Gastrocnemius medialis (tissue), 4 donors: ENCODE results near the gene UMAD1. TPM values are rescaled to one million over a fixed set of nuclear protein-coding genes. Genes with fewer than 3 reads are reported as not detected.

Experiments used
- ATAC-seq, 2 donors: fragments of 150-250 bp; one replicate each; pipeline ENCODE4 v1.9.1; 2016
- DNase-seq, 2 donors: peaks; one replicate each; pipeline ENCODE4 v3.0.0-alpha.2; 2019
- H3K27ac ChIP-seq, 4 donors: fragments of 200-600 bp; sonication (generic); 1 replicate in 1 of 4; 2 replicates in 3 of 4; pipeline ENCODE4 v1.5.1; 2016 to 2018; ENCODE audit warnings: mild to moderate bottlenecking in 2 of 4, moderate library complexity in 1 of 4
- H3K27me3 ChIP-seq, 3 donors: fragments of 200-600 bp; sonication (generic) in 2 of 3; 1 replicate in 1 of 3; 2 replicates in 2 of 3; pipeline versions ENCODE4 v1.5.1 to v1.6.0; 2016 to 2019; ENCODE audit warnings: mild to moderate bottlenecking in 1 of 3, moderate library complexity in 1 of 3
- H3K36me3 ChIP-seq, 2 donors: fragments of 200-600 bp; sonication (generic) in 1 of 2; one replicate each; pipeline ENCODE4 v1.5.1; 2017 to 2018
- H3K4me1 ChIP-seq, 2 donors: fragments of 200-600 bp; sonication (generic) in 1 of 2; one replicate each; pipeline ENCODE4 v1.5.1; 2016 to 2017; ENCODE audit warnings: mild to moderate bottlenecking in 2 of 2
- H3K4me3 ChIP-seq, 4 donors: fragments of 200-600 bp; sonication (generic) in 3 of 4; 1 replicate in 1 of 4; 2 replicates in 3 of 4; pipeline ENCODE4 v1.5.1; 2016 to 2019; ENCODE audit warnings: mild to moderate bottlenecking in 2 of 4
- H3K9me3 ChIP-seq, 3 donors: fragments of 200-600 bp; sonication (generic) in 2 of 3; 1 replicate in 1 of 3; 2 replicates in 2 of 3; pipeline ENCODE4 v1.5.1; 2016 to 2019
- CTCF ChIP-seq, 5 experiments: fragments of 450-650 bp in 3 of 5; fragments of 200-600 bp in 2 of 5; sonication (generic) in 2 of 5; IDR thresholded peaks in 4 of 5; conservative IDR thresholded peaks in 1 of 5; 1 replicate in 4 of 5; 2 replicates in 1 of 5; pipeline ENCODE4 v1.5.1; 2016 to 2019; ENCODE audit warnings: antibody characterized with exemption in 5 of 5, mild to moderate bottlenecking in 3 of 5, moderate library complexity in 3 of 5
- POLR2A ChIP-seq, 2 donors: fragments of 450-650 bp; IDR thresholded peaks; one replicate each; pipeline ENCODE4 v1.6.1; 2017; ENCODE audit warnings: antibody characterized with exemption in 2 of 2, mild to moderate bottlenecking in 2 of 2, moderate library complexity in 2 of 2
- in situ Hi-C, 4 donors: fragments of 200-750 bp; cut with MboI; loops; one replicate each; pipeline versions ENCODE4 v1.15.0 to v1.8.0; 2017; ENCODE audit warnings: low sequenced_read_pairs in 4 of 4
- intact Hi-C: fragments of 100-400 bp; cut with DNase I; formaldehyde crosslinking; loops from one replicate; pipeline ENCODE4 v1.15.1; 2023; ENCODE audit warnings: low total_unique reads
- total RNA-seq, 4 donors: library from RNA; depleted of rRNA; stranded (reverse); fragments of >200 nt; gene quantifications; one replicate each; pipeline versions ENCODE4 v1.1.0 to v1.2.3, GENCODE V29; 2016

The UMAD1 gene
- total RNA-seq, 4 donors from 2014 or later, result 10.2 to 16.0 (median 11.1) TPM

DNA sequence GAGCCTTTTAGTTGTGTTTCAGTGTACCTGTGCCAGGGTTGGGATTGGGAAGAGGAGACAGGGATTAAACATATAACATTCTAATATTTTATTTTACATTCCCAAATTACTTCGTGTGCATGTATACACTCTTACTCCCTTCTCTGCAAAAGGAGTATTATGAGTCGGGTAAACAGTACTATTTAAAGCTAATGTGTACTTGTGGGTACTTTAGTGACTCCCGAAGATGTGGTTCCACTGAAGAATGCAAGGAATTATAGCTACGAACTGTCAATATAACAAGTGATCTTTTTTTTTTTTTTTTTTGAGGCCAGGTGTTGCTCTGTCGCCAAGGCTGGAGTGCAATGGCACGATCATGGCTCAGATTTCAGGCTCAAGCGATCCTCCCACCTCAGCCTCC is 200.5 kb downstream of the UMAD1 start:
- no peak for DNase-seq
- no peak overlapping the region for H3K27ac ChIP-seq
- intact Hi-C loops, result no loop called here
- no peak for ATAC-seq
- H3K36me3 ChIP-seq, result no peaks in the 10 kb centered on the region
- in situ Hi-C loops, result no loop called here
- H3K9me3 ChIP-seq, result no peaks in the 10 kb centered on the region
- H3K4me1 ChIP-seq, result no peaks in the 10 kb centered on the region
- H3K27me3 ChIP-seq, result no peaks in the 10 kb centered on the region
- no peak for TF ChIP-seq CTCF (IDR thresholded peaks at IDR 0.05 in 4 of 5, conservative IDR thresholded peaks at IDR 0.05 in 1 of 5)
- TF ChIP-seq POLR2A (IDR thresholded peaks at IDR 0.05), result no peak
- no peak overlapping the region for H3K4me3 ChIP-seq

GRCh38 chr7:7843240-7843639 is 202.7 kb downstream of the UMAD1 start:
- no peaks in the 10 kb centered on the region for H3K9me3 ChIP-seq
- H3K4me3 ChIP-seq, result no peak overlapping the region
- TF ChIP-seq CTCF (IDR thresholded peaks at IDR 0.05 in 4 of 5, conservative IDR thresholded peaks at IDR 0.05 in 1 of 5) (no peak), POLR2A (IDR thresholded peaks at IDR 0.05) (no peak)
- DNase-seq (no peak), ATAC-seq (no peak)
- no peaks in the 10 kb centered on the region for H3K36me3 ChIP-seq
- intact Hi-C loops, result no loop called here
- H3K27ac ChIP-seq, result no peak overlapping the region
- H3K4me1 ChIP-seq, result no peaks in the 10 kb centered on the region
- in situ Hi-C loops, result no loop called here
- no peaks in the 10 kb centered on the region for H3K27me3 ChIP-seq

DNA sequence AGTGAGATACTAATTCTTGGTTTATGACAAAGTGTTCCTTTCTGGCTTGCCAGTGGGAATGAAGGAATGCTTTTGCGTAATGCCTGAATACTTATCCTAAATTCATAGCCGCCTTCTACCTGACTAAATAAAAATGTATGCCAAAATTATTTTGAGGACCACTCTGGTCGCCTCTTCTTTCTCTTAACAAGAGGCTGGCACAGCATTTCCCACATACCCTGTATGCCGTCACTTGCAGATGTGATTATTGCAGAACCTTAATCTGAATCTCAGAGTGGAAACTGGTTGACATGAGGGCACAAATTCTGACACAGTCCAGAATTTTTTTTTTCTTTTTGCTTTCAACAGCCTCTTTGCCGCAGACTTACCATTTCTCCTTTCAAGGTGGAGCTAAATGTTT is 203.4 kb downstream of the UMAD1 start:
- DNase-seq (no peak), ATAC-seq (no peak)
- H3K4me3 ChIP-seq, result no peak overlapping the region
- H3K27me3 ChIP-seq, result no peaks in the 10 kb centered on the region
- intact Hi-C loops, result no loop called here
- in situ Hi-C loops, result no loop called here
- H3K9me3 ChIP-seq, result no peaks in the 10 kb centered on the region
- H3K27ac ChIP-seq, result no peak overlapping the region
- TF ChIP-seq CTCF (IDR thresholded peaks at IDR 0.05 in 4 of 5, conservative IDR thresholded peaks at IDR 0.05 in 1 of 5) (no peak), POLR2A (IDR thresholded peaks at IDR 0.05) (no peak)
- no peaks in the 10 kb centered on the region for H3K36me3 ChIP-seq
- H3K4me1 ChIP-seq, result no peaks in the 10 kb centered on the region

GRCh38 chr7:7848246-7848645 is 207.7 kb downstream of the UMAD1 start:
- Histone ChIP-seq H3K4me1 (no peaks in the 10 kb centered on the region), H3K36me3 (no peaks in the 10 kb centered on the region), H3K27me3 (no peaks in the 10 kb centered on the region), H3K9me3 (no peaks in the 10 kb centered on the region), H3K27ac (no peak overlapping the region), H3K4me3 (no peak overlapping the region)
- ATAC-seq (no peak), DNase-seq (no peak)
- in situ Hi-C loops (no loop called here), intact Hi-C loops (no loop called here)
- no peak for TF ChIP-seq POLR2A (IDR thresholded peaks at IDR 0.05)
- no peak for TF ChIP-seq CTCF (IDR thresholded peaks at IDR 0.05 in 4 of 5, conservative IDR thresholded peaks at IDR 0.05 in 1 of 5)

GRCh38 chr7:7848892-7849291 is 208.3 kb downstream of the UMAD1 start:
- no peak for ATAC-seq
- intact Hi-C loops, result no loop called here

More at GRCh38 chr7:7848892-7849291, 208.3 kb downstream of the UMAD1 start:
- Histone ChIP-seq H3K4me3 (no peak overlapping the region), H3K9me3 (no peaks in the 10 kb centered on the region), H3K27ac (no peak overlapping the region), H3K36me3 (no peaks in the 10 kb centered on the region), H3K4me1 (no peaks in the 10 kb centered on the region), H3K27me3 (no peaks in the 10 kb centered on the region)
- in situ Hi-C loops, result no loop called here
- no peak for TF ChIP-seq CTCF (IDR thresholded peaks at IDR 0.05 in 4 of 5, conservative IDR thresholded peaks at IDR 0.05 in 1 of 5)
- no peak for TF ChIP-seq POLR2A (IDR thresholded peaks at IDR 0.05)
- no peak for DNase-seq
